Cardiac ventricle fibroblast (primary cell): ENCODE results near the gene FANCF. TPM values are rescaled to one million over a fixed set of nuclear protein-coding genes. Genes with fewer than 3 reads are reported as not detected.

ENCODE experiments used
- total RNA-seq: library from RNA; depleted of rRNA; stranded (reverse); fragments of >200 nt; gene quantifications from 2 replicates; pipeline ENCODE4 v1.2.3, GENCODE V29; 2015

FANCF gene
- 8.7 and 10.0 TPM in 2 replicates for total RNA-seq

GRCh38 chr11:22625448-22626287 is at the start of gene FANCF:
FANCF (minus strand) TSS chr11:22625823; CDS start chr11:22625810, 13 bp downstream.

GRCh38 chr11:22666325-22666687 is 40.7 kb upstream of the FANCF start, which contains the start of gene GAS2:
GAS2 (plus strand) TSS chr11:22666611; CDS start chr11:22674870, 8,259 bp downstream.

Other genes starting within 250 kb of the FANCF start
- 0.64 and 0.94 TPM in 2 replicates for gene GAS2, start 40.8 kb upstream of the FANCF start, total RNA-seq
- 0.75 and 0.88 TPM in 2 replicates for gene SVIP, start 204.0 kb upstream of the FANCF start, total RNA-seq
- gene CCDC179, start 234.7 kb upstream of the FANCF start, total RNA-seq: not detected in 2 replicates